Mucosa of descending colon (tissue), 3 donors: ENCODE measurements around the gene ZNF565. TPM values are rescaled to one million over a fixed set of nuclear protein-coding genes. Genes with fewer than 3 reads are reported as not detected.

Source experiments
- ATAC-seq: fragments of 200-7000 bp; cut with Tn5 transposase; one replicate; pipeline ENCODE4 v1.9.1; 2020; ENCODE audit warnings: mild to moderate bottlenecking, moderate library complexity
- DNase-seq, 3 donors: peaks; one replicate each; pipeline ENCODE4 v3.0.0-alpha.2; 2020
- H3K36me3 ChIP-seq: fragments of 200-600 bp; one replicate; pipeline ENCODE4 v1.8.0; 2021; ENCODE audit warnings: low read depth, mild to moderate bottlenecking
- H3K4me1 ChIP-seq: fragments of 200-600 bp; one replicate; pipeline ENCODE4 v1.8.0; 2021; ENCODE audit warnings: low read depth, mild to moderate bottlenecking
- H3K4me3 ChIP-seq: fragments of 200-600 bp; one replicate; pipeline ENCODE4 v1.8.0; 2021; ENCODE audit warnings: mild to moderate bottlenecking
- H3K9me3 ChIP-seq: fragments of 200-600 bp; one replicate; pipeline ENCODE4 v1.8.0; 2021; ENCODE audit warnings: mild to moderate bottlenecking
- intact Hi-C, 2 donors: fragments of 100-400 bp; cut with DNase I in 1 of 2; cut with micrococcal nuclease in 1 of 2; formaldehyde crosslinking; loops; one replicate each; pipeline versions ENCODE4 v1.11.0 to v1.11.1; 2022; cut with DNase I, micrococcal nuclease
- total RNA-seq, 3 donors: library from RNA; stranded (reverse); fragmentation: NEBNext Ultra II Directional in 2 of 3; extraction: Animal tissue kit (Norgen Biotek cat#: 25700) in 2 of 3; gene quantifications; one replicate each; pipeline versions ENCODE4 v1.2.1 to v1.2.4, GENCODE V29; 2021 to 2023
- TF ChIP-seq, protein P1 (sequence below): fragments of 200-600 bp; IDR thresholded peaks from one replicate; pipeline ENCODE4 v1.8.0; 2022; ENCODE audit warnings: antibody characterized with exemption, mild to moderate bottlenecking
- donor health status: DM: no; HTN: no; CAD: no; lungs with moderate emphysema.
- donor health status: DM: no; HTN: no; CAD: no.
- donor health status: DM: no; HTN: yes; CAD: no.

ZNF565 gene
- total RNA-seq, 3 donors from 2014 or later, result 2.9 to 7.8 (median 3.1) TPM

DNA sequence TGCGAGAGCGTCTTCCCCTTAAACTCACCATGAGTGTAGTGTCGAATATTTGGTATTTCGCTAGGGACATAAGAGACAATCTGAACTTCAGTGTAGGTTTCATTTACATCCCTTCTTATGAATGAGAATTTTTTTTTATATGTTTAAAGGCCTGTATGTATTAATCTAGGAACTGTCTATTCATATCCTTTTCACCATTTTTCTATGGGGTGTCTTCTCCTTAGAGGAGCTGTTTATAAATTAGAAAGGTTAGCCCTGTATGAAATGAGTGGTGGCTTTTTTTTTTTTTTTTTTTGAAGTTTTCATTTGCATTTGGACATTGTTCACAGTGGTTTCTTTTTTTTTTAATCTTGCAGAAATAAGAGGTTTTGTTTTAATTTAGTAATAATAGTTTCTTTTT lies 8.0 kb upstream of the ZNF565 start:
- H3K4me3 ChIP-seq, result no peak overlapping the region
- no peak for DNase-seq
- TF ChIP-seq, protein P1, sequence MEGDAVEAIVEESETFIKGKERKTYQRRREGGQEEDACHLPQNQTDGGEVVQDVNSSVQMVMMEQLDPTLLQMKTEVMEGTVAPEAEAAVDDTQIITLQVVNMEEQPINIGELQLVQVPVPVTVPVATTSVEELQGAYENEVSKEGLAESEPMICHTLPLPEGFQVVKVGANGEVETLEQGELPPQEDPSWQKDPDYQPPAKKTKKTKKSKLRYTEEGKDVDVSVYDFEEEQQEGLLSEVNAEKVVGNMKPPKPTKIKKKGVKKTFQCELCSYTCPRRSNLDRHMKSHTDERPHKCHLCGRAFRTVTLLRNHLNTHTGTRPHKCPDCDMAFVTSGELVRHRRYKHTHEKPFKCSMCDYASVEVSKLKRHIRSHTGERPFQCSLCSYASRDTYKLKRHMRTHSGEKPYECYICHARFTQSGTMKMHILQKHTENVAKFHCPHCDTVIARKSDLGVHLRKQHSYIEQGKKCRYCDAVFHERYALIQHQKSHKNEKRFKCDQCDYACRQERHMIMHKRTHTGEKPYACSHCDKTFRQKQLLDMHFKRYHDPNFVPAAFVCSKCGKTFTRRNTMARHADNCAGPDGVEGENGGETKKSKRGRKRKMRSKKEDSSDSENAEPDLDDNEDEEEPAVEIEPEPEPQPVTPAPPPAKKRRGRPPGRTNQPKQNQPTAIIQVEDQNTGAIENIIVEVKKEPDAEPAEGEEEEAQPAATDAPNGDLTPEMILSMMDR, result no peak
- peaks cover 2% of the 10 kb centered on the region for H3K36me3 ChIP-seq
- intact Hi-C loops, result no loop called here
- H3K9me3 ChIP-seq, result peaks cover 18% of the 10 kb centered on the region
- ATAC-seq, result no peak
- H3K4me1 ChIP-seq, result no peaks in the 10 kb centered on the region

DNA sequence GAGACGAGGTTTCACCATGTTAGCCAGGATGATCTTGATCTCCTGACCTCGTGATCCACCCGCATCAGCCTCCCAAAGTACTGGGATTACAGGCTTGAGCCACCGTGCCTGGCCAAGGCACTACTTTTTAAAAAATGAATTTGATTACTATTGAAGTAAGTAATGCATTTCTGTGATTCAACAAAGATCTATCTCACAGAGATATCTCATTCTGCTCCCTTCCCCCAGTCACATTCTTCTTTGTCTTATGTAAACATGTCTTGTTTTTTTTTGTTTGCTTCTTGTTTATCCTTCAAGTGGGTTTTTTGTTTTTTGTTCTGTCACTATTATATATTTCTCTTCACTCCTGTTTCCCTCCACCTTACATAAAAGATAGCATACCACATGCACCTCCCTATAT lies 7.0 kb upstream of the ZNF565 start:
- Histone ChIP-seq H3K9me3 (peaks cover 13% of the 10 kb centered on the region), H3K4me1 (peaks cover 3% of the 10 kb centered on the region), H3K36me3 (no peaks in the 10 kb centered on the region), H3K4me3 (no peak overlapping the region)
- intact Hi-C loops, result no loop called here
- TF ChIP-seq, protein P1, result no peak
- no peak for DNase-seq
- ATAC-seq, result no peak

DNA sequence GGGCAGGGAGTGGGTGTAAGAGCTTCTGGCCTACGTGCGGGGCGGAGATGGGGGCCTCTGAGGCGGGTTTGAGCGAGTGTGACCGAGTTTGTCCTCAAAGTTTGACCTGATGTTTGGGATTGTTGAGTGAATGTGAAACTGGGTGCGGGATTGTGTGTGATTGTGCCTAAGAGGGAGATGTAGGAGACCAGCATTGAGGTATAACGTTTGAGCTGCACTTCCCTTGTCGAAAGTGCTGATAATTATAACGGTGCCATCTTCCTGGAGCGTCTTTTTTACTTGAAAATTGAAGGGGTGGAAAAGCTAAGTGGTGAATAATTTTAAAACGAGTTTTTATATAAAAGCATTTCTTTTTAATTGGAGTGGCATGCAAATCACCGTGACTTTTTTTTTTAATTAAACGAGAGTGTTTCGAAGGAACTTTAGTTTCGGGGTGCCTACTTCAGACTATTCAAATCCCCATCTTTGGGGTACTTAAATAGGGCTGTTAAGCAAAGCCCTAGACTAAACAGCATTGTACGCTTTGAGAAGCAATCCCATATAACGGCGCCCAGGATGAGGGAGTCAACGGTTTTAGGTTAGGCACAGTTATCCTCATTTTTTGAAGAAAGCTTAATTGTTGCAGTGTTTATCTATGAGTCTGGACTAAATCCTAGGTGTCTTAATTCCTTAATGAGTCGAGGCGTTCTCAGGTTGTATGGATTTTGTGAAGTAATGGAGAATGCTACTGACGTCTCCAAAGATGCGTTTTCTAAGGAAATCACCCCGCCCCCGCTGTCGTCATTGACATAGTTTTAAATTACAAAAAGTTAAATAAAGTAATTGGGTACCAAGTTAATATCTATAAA lies 1.0 kb upstream of the ZNF565 start:
- peak overlapping the region; percentile 65 for H3K4me3 ChIP-seq
- H3K9me3 ChIP-seq, result no peaks in the 10 kb centered on the region
- DNase-seq, result peak in 1 of 3 donors; percentile 37
- intact Hi-C loops, result no loop called here
- H3K36me3 ChIP-seq, result no peaks in the 10 kb centered on the region
- ATAC-seq, result no peak
- H3K4me1 ChIP-seq, result peaks cover 7% of the 10 kb centered on the region
- TF ChIP-seq, protein P1, result no peak

DNA sequence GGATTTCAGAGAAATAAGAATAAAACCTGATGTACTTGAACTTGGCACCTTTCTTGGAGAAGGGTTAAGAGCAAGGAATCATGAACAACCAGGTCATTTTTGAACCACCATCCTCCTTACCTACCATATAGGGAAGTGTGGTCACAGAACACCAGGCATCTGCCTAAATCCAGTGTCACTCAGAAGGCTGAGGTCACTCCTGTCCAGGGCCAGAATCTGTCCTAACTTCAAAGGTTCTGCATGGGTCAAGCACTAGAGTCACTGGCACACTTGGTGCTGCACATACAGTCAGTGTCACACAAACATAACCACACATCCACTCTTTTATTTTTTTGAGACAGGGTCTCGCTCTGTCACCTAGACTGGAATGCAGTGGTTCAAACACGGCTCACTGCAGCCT lies 1.6 kb downstream of the ZNF565 start:
- DNase-seq, result no peak
- intact Hi-C loops, result no loop called here

DNA sequence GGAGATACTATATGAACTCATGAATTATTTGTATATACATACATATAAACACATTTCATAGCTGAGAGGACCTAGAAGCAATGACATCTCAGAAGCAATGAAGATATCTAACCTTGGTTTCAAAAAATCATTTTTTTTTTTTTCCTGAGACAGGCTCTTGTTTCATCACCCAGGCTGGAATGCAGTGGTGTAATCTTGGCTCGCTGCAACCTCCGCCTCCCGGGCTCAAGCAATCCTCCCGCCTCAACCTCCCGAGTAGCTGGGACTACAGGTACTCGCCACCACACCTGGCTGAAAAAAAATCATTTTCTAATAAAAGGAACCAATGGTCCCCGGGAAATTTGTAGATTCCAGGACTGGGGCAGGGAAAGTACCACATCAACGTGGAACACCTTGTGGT lies 4.0 kb downstream of the ZNF565 start:
- DNase-seq (no peak), ATAC-seq (no peak)
- TF ChIP-seq, protein P1, result no peak
- intact Hi-C loops, result no loop called here
- no peaks in the 10 kb centered on the region for H3K9me3 ChIP-seq
- H3K4me1 ChIP-seq, result no peaks in the 10 kb centered on the region
- H3K36me3 ChIP-seq, result no peaks in the 10 kb centered on the region
- no peak overlapping the region for H3K4me3 ChIP-seq

More for the DNA sequence above, 1.6 kb downstream of the ZNF565 start:
- ATAC-seq, result no peak
- TF ChIP-seq, protein P1, result no peak
- Histone ChIP-seq H3K36me3 (no peaks in the 10 kb centered on the region), H3K9me3 (no peaks in the 10 kb centered on the region), H3K4me1 (peaks cover 7% of the 10 kb centered on the region), H3K4me3 (no peak overlapping the region)
